Lower leg skin (tissue), 3 donors: ENCODE results near the gene TBATA.

Source experiments
- CTCF ChIP-seq, 3 donors: fragments of 450-650 bp; IDR thresholded peaks; one replicate each; pipeline ENCODE4 v1.5.1; 2016; ENCODE audit warnings: antibody characterized with exemption in 3 of 3, mild to moderate bottlenecking in 3 of 3, moderate library complexity in 2 of 3
- POLR2A ChIP-seq, 2 donors: fragments of 450-650 bp; IDR thresholded peaks; one replicate each; pipeline ENCODE4 v1.6.1; 2016 to 2017; ENCODE audit warnings: antibody characterized with exemption in 2 of 2, mild to moderate bottlenecking in 1 of 2, moderate library complexity in 1 of 2

GRCh38 chr10:70780370-70780760, 4.8 kb downstream of the TBATA start:
- no peak for TF ChIP-seq CTCF (IDR thresholded peaks at IDR 0.05)
- TF ChIP-seq POLR2A (IDR thresholded peaks at IDR 0.05) = no peak
